ENCODE measurements around the gene CNKSR3.

CNKSR3 gene

DNA sequence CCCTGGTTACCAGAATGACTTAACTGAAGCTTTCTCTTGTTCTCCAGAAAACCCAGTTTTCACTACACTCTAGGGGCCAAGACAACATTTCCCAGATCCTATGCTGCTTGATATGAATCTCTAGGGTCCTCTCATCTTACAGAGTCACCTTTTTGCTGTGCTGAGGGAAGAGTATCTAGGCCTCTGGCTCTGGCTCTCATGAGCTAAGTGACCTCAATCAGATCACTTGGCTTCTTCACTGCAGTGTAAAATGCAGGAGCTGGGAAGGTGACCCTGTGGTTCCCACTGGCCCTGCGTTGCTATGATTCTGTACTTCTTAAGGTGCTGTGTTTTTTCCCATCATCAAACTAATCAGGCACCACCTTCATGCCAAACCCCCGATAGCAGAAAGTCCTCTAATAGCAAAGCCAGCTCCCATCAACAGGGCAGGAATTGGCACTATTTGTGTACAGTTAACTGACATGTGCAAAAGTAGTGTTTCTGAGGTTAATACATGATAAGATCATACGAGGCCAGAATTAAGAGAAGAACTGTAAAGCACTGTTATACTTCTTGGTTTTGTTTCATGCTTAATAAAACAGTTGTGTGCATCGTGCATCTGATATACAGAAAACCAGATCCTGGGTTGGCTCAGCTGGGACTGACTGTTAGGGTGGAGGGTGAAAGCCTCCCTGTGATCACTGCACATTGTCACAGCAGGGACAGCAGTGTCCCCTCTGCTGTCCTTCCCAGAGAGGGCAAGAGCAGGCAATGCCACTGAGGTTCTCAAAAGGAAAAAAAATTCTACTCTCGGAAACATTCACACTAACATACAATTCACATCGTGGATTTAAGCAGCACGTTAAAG is 46.7 kb downstream of the CNKSR3 start:
- in situ Hi-C loops (cut with HindIII; ENCODE audit: low pct_unique_long_range_greater_than_20kb, low sequenced_read_pairs): no loop called here
- no peak for DNase-seq (ENCODE audit: low read depth in 1 of 2, low spot score in 1 of 2)
- no peak for TF ChIP-seq JUND (IDR thresholded peaks at IDR 0.05; ENCODE audit: low read depth)

DNA sequence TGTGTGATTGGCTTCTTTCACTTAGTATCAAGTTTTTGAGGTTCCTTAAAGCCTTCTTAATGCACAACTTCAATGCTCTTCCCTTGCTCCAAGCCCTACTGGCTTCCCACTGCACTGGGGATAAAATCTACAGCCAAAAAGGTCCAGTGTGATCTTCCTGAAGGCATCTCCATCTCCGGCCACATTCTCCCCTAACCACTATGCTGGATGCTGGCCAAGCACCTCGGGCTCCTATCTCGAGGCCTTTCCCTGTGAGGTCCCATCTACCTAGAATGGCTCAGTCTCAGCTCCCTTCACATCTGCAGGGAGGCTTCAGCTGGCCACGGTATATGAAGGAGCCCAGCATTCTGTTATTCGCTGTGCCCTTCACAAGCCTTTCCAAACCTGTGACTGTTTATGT is 48.1 kb downstream of the CNKSR3 start:
- no peak for DNase-seq (ENCODE audit: low read depth in 1 of 2, low spot score in 1 of 2)
- in situ Hi-C loops (cut with HindIII; ENCODE audit: low pct_unique_long_range_greater_than_20kb, low sequenced_read_pairs): no loop called here
- TF ChIP-seq JUND (IDR thresholded peaks at IDR 0.05; ENCODE audit: low read depth): no peak

DNA sequence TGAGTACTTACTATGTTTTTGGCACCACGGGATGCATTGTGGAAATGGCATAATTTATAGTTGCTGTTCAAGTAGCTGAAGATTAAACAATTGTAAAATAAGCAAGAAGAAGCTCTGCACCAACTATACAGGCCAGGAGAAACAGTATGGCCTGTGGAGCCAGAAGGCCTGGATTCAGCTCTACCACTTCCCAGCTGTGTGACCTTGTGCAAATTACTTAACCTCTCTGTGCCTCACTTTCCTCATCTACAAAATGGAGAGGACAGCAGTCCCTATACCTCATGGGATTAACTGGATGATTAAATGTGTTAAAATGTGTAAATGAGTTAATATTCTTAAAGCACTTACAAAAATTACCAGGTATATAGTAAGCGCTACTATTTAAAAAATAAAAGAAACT is 49.1 kb downstream of the CNKSR3 start:
- no peak for DNase-seq (ENCODE audit: low read depth in 1 of 2, low spot score in 1 of 2)
- TF ChIP-seq JUND (IDR thresholded peaks at IDR 0.05; ENCODE audit: low read depth): no peak
- in situ Hi-C loops (cut with HindIII; ENCODE audit: low pct_unique_long_range_greater_than_20kb, low sequenced_read_pairs): no loop called here

GRCh38 chr6:154460306-154461071 is 50.0 kb downstream of the CNKSR3 start:
- DNase-seq (ENCODE audit: low read depth in 1 of 2, low spot score in 1 of 2): no peak
- TF ChIP-seq JUND (IDR thresholded peaks at IDR 0.05; ENCODE audit: low read depth): no peak
- in situ Hi-C loops (cut with HindIII; ENCODE audit: low pct_unique_long_range_greater_than_20kb, low sequenced_read_pairs): no loop called here

DNA sequence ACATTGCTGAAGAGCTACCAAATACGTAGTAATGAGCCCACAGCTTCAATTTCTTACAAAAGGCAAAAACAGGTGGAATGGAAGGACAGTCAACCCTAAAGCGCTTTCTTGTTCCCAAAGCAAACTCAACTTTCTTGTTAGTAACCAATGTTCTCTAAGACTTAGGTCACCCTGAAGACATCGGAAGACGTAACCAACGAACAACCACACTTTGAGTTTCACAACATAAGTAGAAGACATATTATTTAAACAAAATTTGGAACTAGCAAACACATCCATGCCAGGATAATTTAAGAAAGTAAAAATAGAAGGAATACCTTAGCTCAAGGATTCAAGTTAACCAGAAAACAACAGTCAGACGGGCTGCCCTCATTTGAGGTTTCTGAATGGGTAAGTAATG is 51.0 kb downstream of the CNKSR3 start:
- no peak for DNase-seq (ENCODE audit: low read depth in 1 of 2, low spot score in 1 of 2)
- no peak for TF ChIP-seq JUND (IDR thresholded peaks at IDR 0.05; ENCODE audit: low read depth)
- in situ Hi-C loops (cut with HindIII; ENCODE audit: low pct_unique_long_range_greater_than_20kb, low sequenced_read_pairs): no loop called here

DNA sequence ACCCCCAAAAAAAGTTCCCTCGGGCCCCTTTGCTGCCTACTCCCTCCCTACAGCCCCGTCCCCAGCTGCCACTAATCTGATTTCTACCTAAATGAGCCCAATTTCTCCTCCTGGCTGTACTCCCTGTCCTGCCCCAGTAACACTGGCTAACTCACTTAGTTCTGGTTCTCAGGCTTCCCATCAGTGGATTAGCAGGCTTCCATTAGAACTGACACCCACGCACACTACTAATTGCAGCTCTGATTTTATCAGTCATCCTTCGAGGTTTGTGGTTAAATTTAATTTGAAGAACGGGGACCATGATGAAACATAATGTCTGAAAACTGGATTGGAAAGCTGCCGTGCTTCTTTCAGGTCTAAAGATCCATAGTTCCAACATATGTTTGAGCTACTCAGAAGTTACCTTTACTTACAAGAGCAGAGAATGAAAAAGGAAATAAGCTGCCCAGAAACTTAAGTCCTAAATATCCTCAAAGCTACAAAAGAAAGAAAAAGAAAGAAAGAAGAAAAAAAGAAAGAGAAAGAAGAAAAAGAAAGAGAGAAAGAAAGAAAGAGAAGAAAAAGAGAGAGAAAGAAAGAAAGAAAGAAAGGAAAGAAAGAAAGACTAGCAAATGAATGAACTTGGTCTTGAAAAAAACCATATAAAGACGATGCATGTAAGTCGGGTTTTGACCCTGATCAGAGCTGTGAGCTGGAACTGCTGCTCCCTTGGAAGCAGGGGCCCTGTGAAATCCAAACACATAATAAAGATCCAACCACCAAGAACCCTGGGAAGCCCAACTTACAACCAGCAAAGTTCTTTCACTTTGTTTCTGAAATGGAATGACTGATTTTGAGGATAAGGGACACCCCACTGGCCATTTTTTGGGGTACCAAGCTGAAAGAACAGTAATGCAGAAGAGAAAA is 51.7 kb downstream of the CNKSR3 start:
- no peak for TF ChIP-seq JUND (IDR thresholded peaks at IDR 0.05; ENCODE audit: low read depth)
- no peak for DNase-seq (ENCODE audit: low read depth in 1 of 2, low spot score in 1 of 2)
- in situ Hi-C loops (cut with HindIII; ENCODE audit: low pct_unique_long_range_greater_than_20kb, low sequenced_read_pairs): no loop called here

DNA sequence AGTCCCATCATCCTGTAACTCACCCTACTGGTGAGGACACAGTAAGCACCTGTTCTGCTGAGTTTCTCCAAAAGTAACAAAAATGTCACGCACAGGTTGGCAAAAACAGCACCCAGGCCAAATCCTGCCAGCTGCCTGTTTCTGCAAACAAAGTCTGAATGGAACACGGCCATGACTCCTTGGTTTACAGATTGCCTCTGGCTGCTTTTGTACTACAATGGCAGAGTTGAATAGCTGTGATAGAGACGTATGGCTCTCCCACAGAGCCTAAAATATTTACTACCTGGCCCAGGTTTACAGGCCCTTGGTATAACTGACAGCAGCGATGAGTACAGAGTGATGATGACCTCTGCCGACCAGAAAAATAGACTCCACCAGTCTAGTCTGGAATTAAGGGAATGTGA is 52.6 kb downstream of the CNKSR3 start:
- peak in 1 of 2 experiments; percentile 19 for DNase-seq (ENCODE audit: low read depth in 1 of 2, low spot score in 1 of 2)
- in situ Hi-C loops (cut with HindIII; ENCODE audit: low pct_unique_long_range_greater_than_20kb, low sequenced_read_pairs): no loop called here
- no peak for TF ChIP-seq JUND (IDR thresholded peaks at IDR 0.05; ENCODE audit: low read depth)

DNA sequence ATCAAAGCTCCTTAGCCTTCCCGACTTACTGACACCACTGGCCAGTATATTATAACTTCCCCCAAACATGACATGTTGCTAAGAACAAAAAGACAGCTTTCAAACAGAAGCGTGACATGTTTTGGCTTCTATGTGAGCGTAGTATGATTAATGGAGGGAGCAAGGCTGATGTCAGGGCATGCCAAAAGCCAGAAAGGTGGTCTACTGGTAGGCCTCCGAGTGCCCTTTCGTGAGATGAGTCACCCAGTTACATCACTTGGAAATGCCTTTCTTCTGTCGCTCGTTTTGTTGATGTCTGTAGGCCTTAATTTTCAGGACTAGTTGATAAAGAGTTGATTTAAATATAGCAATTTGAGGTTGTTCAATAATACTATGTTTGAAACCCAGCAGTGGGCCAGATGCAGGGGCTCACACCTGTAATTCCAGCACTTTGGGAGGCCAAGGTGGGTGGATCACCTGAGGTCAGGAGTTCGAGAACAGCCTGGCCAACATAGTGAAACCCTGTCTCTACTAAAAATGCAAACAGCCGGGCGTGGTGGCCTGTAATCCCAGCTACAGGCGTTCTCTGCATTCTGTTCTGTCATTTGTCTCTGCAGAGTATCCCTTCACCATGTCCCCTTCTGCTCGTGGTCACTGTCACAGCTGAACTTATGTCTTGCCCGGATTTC is 53.3 kb downstream of the CNKSR3 start:
- in situ Hi-C loops (cut with HindIII; ENCODE audit: low pct_unique_long_range_greater_than_20kb, low sequenced_read_pairs): no loop called here
- no peak for TF ChIP-seq JUND (IDR thresholded peaks at IDR 0.05; ENCODE audit: low read depth)
- no peak for DNase-seq (ENCODE audit: low read depth in 1 of 2, low spot score in 1 of 2)

GRCh38 chr6:154453329-154453728 is 57.2 kb downstream of the CNKSR3 start:
- no peak for TF ChIP-seq JUND (IDR thresholded peaks at IDR 0.05; ENCODE audit: low read depth)
- in situ Hi-C loops (cut with HindIII; ENCODE audit: low pct_unique_long_range_greater_than_20kb, low sequenced_read_pairs): no loop called here
- DNase-seq (ENCODE audit: low read depth in 1 of 2, low spot score in 1 of 2): no peak

DNA sequence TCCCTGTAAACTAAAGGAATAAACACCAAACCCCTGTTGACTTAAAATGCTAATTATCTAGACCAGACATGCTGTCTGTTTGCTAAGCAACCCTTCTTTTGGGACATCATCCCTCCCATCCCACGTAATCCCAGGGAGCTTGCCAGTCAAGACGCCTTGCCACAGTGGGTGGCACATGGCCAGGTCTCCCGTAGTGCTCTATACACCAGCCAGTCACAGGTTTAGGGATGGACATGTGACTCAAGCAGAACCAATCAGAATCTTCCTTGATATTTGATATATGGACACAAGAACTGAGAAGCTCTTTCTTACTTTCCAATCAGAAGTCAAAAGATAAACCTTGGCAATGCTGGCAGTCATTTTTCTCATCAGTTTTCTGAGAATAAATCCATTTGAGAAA is 60.0 kb downstream of the CNKSR3 start:
- in situ Hi-C loops (cut with HindIII; ENCODE audit: low pct_unique_long_range_greater_than_20kb, low sequenced_read_pairs): no loop called here
- TF ChIP-seq JUND (IDR thresholded peaks at IDR 0.05; ENCODE audit: low read depth): no peak
- DNase-seq (ENCODE audit: low read depth in 1 of 2, low spot score in 1 of 2): no peak

- TF ChIP-seq JUND (IDR thresholded peaks at IDR 0.05; ENCODE audit: low read depth): no peak
- peak; percentile 6 to 9 for DNase-seq (ENCODE audit: low read depth in 1 of 2, low spot score in 1 of 2)
- in situ Hi-C loops (cut with HindIII; ENCODE audit: low pct_unique_long_range_greater_than_20kb, low sequenced_read_pairs): no loop called here
Measured at GRCh38 chr6:154448448-154449096, 61.9 kb downstream of the CNKSR3 start.

Data from T47D (cell line).